Measurements from ENCODE around the gene AOPEP. TPM values are rescaled to one million over a fixed set of nuclear protein-coding genes. Genes with fewer than 3 reads are reported as not detected.
A peak's percentile ranks its signal among the peaks of the same experiment; 100 is the strongest.

The AOPEP gene
- total RNA-seq, 1 experiment from 2014 or later: 36.4 TPM

DNA sequence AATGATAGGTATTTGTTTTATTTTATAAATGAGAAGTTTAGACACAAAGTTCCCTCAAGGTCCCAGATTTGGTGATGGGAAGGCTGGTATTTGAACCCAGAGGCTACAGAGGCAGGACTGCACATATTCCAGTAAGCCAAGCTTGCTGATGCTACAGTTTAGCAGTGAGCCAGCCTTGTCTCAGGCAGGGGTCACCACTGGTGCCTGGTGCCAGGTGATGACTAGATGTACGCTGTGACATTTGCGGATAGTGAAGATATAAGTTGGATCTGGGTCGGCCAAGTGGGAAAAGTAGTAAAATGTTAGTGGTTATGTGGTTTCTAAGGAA, 143.9 kb downstream of the AOPEP start:
- Histone ChIP-seq H3K9me3 (ENCODE audit: control insufficient read depth, insufficient read depth, low read depth, low read length) (no peaks in the 10 kb centered on the region), H3K27me3 (ENCODE audit: control insufficient read depth, insufficient read depth, low read length) (no peaks in the 10 kb centered on the region), H3K4me1 (ENCODE audit: control insufficient read depth, insufficient read depth, low read length) (peaks cover 45% of the 10 kb centered on the region), H3K36me3 (ENCODE audit: control insufficient read depth, insufficient read depth, low read length) (no peaks in the 10 kb centered on the region), H3K4me3 (ENCODE audit: low read depth in 2 of 2, low read length in 2 of 2) (no peak overlapping the region), H3K27ac (ENCODE audit: low read length) (peak overlapping the region; percentile 79)
- in situ Hi-C loops (cut with HindIII; ENCODE audit: low pct_unique_long_range_greater_than_20kb, low sequenced_read_pairs) (no loop called here), intact Hi-C loops (cut with micrococcal nuclease; ENCODE audit: unreplicated experiment) (no loop called here)
- TF ChIP-seq, protein P1, sequence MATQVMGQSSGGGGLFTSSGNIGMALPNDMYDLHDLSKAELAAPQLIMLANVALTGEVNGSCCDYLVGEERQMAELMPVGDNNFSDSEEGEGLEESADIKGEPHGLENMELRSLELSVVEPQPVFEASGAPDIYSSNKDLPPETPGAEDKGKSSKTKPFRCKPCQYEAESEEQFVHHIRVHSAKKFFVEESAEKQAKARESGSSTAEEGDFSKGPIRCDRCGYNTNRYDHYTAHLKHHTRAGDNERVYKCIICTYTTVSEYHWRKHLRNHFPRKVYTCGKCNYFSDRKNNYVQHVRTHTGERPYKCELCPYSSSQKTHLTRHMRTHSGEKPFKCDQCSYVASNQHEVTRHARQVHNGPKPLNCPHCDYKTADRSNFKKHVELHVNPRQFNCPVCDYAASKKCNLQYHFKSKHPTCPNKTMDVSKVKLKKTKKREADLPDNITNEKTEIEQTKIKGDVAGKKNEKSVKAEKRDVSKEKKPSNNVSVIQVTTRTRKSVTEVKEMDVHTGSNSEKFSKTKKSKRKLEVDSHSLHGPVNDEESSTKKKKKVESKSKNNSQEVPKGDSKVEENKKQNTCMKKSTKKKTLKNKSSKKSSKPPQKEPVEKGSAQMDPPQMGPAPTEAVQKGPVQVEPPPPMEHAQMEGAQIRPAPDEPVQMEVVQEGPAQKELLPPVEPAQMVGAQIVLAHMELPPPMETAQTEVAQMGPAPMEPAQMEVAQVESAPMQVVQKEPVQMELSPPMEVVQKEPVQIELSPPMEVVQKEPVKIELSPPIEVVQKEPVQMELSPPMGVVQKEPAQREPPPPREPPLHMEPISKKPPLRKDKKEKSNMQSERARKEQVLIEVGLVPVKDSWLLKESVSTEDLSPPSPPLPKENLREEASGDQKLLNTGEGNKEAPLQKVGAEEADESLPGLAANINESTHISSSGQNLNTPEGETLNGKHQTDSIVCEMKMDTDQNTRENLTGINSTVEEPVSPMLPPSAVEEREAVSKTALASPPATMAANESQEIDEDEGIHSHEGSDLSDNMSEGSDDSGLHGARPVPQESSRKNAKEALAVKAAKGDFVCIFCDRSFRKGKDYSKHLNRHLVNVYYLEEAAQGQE (IDR thresholded peaks at IDR 0.05; ENCODE audit: insufficient read depth in 1 of 2, low read depth in 2 of 2, low read length in 1 of 2): no peak
- no peak for TF ChIP-seq SIN3A (IDR thresholded peaks at IDR 0.05; ENCODE audit: borderline replicate concordance, insufficient read depth, low read depth, low read length)
- BruUV-seq (replicated peaks): no TSS peak
- POLR2A ChIA-PET: no interaction called here
- CTCF ChIA-PET: interaction anchor here (0.6 kb wide), 1 partner anchor 73 kb away, joined by 5 read pairs; no protein-coding TSS in a partner anchor
- DNase-seq (ENCODE audit: low read depth, low spot score) (no peak), ATAC-seq (no peak)

DNA sequence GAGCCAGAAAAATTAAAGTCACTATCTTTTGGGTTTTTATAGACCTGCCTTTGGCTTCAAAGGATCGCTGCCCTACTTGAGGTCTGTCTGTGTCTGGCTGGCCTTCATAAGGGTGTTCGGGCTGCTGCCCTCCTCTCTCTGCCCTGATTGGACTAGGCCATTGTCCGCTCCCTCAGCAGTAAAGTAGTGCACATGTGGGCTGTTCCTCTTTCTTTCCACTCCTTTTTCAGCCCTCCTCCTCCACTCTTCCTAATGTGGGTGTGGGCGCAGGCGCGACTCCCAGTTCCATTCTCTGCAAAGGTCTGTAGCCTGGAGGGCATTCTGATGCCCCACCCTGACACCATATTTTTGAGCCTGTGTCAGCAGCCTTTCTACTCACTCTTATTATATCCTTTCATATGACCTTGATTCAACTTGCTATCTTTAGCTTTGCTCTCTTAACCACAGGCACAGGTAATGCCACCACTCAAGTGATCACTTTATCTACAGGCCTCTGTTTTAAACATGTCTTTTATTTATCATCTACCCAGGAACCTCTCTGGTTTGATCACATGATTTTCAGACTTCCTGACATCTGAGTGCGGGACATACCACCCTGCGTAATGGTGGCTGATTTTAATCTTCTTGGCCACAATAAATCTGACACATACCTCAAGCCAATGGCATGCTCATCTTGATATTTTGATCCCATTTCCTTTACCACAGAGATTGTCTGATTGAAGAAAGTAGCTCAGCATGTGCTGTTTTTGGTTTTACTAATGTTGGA, 144.5 kb downstream of the AOPEP start:
- ATAC-seq: no peak

More for the DNA sequence above, 144.5 kb downstream of the AOPEP start:
- no peak overlapping the region for H3K4me3 ChIP-seq (ENCODE audit: low read depth in 2 of 2, low read length in 2 of 2)
- no TSS peak for BruUV-seq (replicated peaks)
- intact Hi-C loops (cut with micrococcal nuclease; ENCODE audit: unreplicated experiment): no loop called here
- TF ChIP-seq TCF7L2 (IDR thresholded peaks at IDR 0.05; ENCODE audit: low read depth, low read length) (no peak), POLR2AphosphoS5 (IDR thresholded peaks at IDR 0.05; ENCODE audit: low read depth, low read length) (no peak), SIN3A (IDR thresholded peaks at IDR 0.05; ENCODE audit: borderline replicate concordance, insufficient read depth, low read depth, low read length) (no peak)
- TF ChIP-seq, protein P1 (IDR thresholded peaks at IDR 0.05; ENCODE audit: insufficient read depth in 1 of 2, low read depth in 2 of 2, low read length in 1 of 2): no peak
- TF ChIP-seq, protein P2, sequence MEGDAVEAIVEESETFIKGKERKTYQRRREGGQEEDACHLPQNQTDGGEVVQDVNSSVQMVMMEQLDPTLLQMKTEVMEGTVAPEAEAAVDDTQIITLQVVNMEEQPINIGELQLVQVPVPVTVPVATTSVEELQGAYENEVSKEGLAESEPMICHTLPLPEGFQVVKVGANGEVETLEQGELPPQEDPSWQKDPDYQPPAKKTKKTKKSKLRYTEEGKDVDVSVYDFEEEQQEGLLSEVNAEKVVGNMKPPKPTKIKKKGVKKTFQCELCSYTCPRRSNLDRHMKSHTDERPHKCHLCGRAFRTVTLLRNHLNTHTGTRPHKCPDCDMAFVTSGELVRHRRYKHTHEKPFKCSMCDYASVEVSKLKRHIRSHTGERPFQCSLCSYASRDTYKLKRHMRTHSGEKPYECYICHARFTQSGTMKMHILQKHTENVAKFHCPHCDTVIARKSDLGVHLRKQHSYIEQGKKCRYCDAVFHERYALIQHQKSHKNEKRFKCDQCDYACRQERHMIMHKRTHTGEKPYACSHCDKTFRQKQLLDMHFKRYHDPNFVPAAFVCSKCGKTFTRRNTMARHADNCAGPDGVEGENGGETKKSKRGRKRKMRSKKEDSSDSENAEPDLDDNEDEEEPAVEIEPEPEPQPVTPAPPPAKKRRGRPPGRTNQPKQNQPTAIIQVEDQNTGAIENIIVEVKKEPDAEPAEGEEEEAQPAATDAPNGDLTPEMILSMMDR (IDR thresholded peaks at IDR 0.05): no peak
- peak overlapping the region; percentile 79 for H3K27ac ChIP-seq (ENCODE audit: low read length)
- POLR2A ChIA-PET: no interaction called here
- DNase-seq (ENCODE audit: low read depth, low spot score): no peak
- H3K27me3 ChIP-seq (ENCODE audit: control insufficient read depth, insufficient read depth, low read length): no peaks in the 10 kb centered on the region
- H3K36me3 ChIP-seq (ENCODE audit: control insufficient read depth, insufficient read depth, low read length): no peaks in the 10 kb centered on the region
- CTCF ChIA-PET: interaction anchor here (0.6 kb wide), 1 partner anchor 73 kb away, joined by 5 read pairs; no protein-coding TSS in a partner anchor
- H3K4me1 ChIP-seq (ENCODE audit: control insufficient read depth, insufficient read depth, low read length): peaks cover 39% of the 10 kb centered on the region
- no peaks in the 10 kb centered on the region for H3K9me3 ChIP-seq (ENCODE audit: control insufficient read depth, insufficient read depth, low read depth, low read length)
- in situ Hi-C loops (cut with HindIII; ENCODE audit: low pct_unique_long_range_greater_than_20kb, low sequenced_read_pairs): no loop called here

Measured in Panc1 (cell line).